ENCODE data around the gene ALKBH3. TPM values are rescaled to one million over a fixed set of nuclear protein-coding genes. Genes with fewer than 3 reads are reported as not detected.

Gene ALKBH3
- total RNA-seq, 1 donor from 2014 or later, result 42.8 TPM

DNA sequence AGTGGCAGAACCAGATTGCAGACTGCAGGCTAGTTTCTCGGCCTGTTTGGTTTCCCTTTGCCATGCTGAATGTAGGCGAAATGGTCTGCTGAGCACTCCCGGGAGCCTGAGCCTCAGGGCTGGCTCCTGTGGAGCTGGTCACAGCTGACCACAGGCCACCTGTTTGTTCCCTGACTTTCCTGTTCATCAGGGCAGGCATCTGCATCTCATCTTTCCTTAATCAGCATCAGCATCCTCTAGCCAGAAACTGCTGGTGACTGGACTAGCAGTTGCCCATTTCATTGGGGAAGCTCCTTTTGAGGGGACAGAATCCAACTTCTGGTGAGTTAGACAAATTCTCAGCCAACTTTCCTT lies 41.6 kb downstream of the ALKBH3 start:
- DNase-seq (ENCODE audit: low read depth, low spot score), result no peak

DNA sequence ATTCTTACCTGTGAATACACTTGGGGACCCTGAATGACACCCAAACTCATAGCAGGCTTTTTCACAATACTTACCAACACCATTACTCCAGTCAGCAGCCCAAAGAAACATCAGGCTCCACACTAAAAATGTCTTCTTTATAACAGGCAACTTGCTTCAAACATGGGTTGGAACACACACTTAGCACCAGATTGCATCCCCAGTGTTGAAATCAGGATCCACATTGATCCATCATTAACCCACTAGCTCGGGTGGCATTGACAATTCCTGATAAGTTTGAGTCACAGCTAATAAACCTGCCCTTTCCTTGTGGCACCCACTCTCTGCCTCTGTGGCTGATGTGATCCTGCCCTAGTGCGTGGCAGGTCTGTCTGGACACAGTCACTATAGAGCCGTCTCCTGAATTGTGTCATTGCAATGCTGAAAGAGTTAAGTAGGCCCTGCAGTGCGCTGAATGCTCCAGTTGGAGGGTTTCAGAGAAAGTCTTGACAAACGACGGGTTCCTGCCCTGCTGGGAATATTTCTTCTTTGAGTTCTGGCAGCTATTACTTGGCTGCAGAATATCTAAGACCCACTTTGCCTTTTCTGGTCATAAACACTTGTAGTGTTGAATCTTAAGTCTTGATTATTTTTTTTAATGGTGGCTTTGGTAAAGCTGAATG lies 42.2 kb downstream of the ALKBH3 start:
- no peak for DNase-seq (ENCODE audit: low read depth, low spot score)

DNA sequence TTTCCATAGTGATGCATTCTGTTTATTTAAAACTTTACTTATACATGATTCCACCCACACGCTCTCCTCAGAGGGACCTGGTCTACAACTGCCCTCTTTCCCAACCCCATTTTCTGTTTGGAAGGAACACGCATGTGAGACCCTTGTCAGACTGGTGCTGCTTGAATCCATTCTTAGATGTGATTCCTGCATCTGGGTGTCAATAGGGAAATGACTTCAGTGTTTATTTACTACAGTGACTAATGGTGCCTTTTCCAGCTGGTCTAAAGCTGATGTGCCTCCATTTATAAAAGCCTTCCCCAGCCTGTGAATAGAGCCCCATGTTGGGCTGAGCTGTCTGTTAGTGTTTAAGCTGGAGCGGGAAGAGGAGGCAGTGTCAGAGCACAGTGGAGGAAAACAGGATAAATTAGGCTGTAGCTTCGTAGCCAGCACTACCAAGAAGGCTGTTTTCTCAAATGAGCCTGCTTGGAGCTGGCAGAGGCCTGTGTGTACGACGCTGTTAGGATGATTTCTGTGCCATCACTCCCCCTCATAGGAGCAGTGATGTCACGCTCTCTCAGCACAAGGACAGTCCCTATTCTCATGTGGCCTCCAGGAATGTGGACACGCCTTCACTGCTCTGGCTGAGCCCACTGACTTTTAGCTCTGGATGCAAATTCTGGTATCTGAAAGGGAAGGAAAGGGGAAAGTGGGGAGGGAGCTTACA lies 42.9 kb downstream of the ALKBH3 start:
- no peak for DNase-seq (ENCODE audit: low read depth, low spot score)

DNA sequence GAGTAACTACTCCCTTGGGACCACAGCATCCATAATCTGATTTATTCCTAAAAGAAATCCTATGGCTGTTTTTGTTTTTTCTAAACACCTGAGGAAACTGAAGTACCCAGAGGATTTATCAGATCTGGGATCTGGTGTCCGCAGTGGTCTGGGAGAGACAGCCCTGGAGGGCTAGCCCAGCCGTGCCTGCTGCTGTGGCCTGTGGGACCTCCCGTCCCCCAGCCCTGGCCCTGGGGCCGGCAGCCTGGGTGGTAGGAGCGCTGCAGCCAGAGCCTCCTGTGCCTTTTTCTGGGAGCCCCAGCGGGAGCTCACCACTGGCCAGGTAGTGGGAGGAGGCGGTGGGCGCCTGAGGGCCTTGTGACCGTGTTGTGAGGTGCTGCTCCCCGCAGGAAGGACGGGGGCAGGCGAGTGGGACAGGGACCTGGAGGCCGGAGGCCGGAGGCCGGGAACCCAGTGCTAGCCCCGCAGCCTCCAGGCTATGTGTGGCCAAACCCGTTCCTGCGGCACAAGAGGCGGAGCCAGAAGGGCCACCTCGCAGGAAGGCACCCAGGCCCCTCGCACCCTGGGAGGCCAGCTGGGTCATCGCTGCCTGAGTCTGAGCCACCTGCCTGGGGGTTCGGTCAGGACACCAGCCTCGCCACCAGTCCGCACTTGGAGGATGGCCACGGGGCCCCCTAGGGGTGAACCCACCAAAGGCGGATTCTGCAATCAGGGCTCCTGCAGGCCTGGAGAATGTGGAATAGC lies 43.7 kb downstream of the ALKBH3 start:
- no peak for DNase-seq (ENCODE audit: low read depth, low spot score)

DNA sequence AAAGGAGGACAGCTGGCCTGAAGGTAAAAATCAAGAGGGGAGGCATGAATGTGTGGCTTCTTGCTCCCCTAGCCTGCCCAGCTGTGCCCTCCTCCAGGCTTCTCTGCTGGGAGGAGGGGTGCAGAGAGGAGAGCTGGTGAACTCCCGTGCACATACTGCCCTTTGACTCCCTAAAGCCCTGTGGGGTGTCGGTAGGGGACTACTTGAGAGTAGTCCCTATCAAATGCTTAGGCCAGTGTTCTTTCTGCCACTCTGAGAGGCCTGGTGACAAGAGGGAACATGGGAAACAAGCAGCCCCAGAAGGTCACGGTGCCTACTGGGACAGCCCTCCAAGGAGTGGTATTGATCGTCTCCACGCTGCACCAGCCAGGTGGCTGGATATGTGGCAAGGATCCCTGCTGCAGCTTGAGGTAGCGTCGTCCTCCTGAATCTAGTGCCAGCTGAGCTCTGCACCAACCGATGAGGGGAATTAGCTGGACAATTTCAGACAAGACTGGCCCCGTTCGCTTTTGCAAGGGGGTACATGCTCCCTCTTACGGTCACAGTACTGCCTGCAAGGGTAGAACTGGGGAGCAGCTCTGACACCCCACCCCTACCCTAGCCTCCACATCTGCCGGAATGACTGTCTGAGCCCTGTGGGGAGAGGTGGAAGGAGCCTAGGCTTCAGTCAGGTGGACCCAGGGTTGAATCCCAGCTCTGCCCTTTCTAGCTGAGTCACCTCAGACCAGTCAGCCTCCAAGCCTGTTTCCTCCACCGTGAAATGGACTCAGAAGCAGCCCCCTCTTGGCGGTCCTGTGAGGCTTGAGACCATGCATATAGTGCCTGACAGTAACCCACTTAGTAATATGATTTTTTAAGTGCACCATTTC lies 44.7 kb downstream of the ALKBH3 start:
- DNase-seq (ENCODE audit: low read depth, low spot score), result no peak

DNA sequence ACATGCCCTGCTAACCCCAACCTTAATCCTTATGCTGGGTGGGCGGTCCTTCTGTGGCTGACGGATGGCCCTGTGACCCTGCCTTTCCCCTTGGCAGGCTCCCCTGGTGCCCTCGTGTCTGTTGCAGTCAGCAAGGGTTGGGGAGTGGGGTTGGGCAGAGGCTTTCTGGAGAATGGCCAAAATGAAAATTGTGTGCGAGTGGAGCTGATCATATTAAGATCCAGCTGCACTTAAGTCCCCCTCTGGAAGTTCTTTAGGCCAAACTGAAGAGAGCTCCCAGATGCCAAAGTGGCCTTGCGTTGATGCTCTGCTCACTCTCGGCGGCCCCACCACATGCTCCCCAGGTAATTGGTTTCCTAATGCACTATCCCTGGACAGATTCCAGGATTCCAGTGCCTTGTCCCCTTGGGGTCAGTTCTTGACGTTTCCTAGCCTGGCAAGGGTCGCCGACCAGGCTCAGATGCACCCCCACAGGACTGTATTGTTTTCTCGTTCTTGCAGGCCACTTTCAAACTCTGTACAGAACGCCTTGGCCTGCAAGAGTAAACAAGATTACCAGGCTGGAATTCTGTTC lies 45.4 kb downstream of the ALKBH3 start:
- no peak for DNase-seq (ENCODE audit: low read depth, low spot score)

GRCh38 chr11:43927070-43927469 lies 46.4 kb downstream of the ALKBH3 start:
- no peak for DNase-seq (ENCODE audit: low read depth, low spot score)

- no peak for DNase-seq (ENCODE audit: low read depth, low spot score)
These were observed 47.5 kb downstream of the ALKBH3 start for GRCh38 chr11:43927925-43928707.

GRCh38 chr11:43928721-43929120 lies 48.1 kb downstream of the ALKBH3 start:
- no peak for DNase-seq (ENCODE audit: low read depth, low spot score)

- DNase-seq (ENCODE audit: low read depth, low spot score), result no peak
These were observed 50.5 kb downstream of the ALKBH3 start for GRCh38 chr11:43930868-43931716.

GRCh38 chr11:43931717-43932039 lies 51.0 kb downstream of the ALKBH3 start:
- DNase-seq (ENCODE audit: low read depth, low spot score), result no peak

DNA sequence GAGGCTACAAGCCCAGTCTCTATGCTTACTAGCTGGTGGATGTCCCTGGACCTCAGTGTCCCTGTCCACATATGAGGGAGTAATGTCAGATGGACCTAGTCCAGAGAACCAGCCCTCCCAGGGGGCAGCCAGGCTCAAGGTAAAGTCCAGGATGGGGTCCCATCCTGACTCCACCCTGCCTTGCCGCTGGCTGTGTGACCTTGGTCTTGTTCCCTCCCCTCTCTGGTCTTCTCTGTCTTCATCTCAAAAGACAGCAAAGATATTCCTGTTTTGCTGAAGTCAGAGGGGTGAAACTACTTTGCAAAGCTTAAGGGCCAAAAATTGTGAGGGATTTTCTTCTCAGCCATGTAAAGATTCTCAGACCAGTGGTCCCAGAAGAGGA lies 52.6 kb downstream of the ALKBH3 start:
- DNase-seq (ENCODE audit: low read depth, low spot score), result no peak

DNA sequence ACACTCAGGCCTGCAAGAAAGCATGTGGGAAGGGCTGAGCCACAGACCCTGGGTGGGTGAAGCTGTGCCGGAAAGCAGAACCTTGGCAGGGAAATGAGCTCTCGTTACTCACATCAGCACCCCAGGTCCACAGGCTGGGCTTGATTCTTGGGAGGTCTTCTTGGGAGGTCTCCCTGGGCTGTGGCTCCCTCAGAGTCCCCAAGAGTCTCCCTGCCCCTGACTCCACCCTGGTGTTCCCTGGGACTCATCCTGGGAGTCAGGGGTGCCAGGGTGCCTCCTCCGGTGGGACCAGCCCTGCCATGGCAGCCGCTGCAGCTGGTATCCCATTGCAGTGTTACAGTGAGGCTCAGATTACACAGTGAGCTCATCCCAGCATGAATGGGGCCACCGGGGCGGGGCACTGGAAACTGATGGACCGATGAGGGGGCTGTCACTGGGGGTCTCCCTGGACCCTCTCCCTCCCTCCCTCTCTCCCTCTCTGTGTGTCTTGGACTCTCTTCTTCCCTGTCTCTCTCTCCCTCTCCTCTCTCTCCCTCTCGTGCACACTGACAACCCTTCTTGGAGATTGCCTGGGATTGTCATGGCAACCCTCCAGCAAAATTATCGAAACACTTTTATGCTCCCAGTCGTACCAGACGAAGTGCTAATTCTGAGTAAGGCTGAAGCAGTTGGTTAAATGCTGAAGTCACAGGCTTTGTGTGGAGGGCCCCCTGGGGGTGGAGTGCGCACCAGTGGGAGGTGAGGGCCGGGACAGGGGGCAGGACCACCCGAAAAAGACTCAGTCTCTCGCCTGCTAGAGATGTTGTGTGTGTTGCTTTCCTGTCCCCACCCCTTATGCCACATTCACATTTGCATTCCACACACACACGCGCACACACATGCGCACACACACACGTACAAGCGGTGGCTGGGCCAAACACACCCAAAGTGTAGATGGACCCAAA lies 53.2 kb downstream of the ALKBH3 start:
- no peak for DNase-seq (ENCODE audit: low read depth, low spot score)

DNA sequence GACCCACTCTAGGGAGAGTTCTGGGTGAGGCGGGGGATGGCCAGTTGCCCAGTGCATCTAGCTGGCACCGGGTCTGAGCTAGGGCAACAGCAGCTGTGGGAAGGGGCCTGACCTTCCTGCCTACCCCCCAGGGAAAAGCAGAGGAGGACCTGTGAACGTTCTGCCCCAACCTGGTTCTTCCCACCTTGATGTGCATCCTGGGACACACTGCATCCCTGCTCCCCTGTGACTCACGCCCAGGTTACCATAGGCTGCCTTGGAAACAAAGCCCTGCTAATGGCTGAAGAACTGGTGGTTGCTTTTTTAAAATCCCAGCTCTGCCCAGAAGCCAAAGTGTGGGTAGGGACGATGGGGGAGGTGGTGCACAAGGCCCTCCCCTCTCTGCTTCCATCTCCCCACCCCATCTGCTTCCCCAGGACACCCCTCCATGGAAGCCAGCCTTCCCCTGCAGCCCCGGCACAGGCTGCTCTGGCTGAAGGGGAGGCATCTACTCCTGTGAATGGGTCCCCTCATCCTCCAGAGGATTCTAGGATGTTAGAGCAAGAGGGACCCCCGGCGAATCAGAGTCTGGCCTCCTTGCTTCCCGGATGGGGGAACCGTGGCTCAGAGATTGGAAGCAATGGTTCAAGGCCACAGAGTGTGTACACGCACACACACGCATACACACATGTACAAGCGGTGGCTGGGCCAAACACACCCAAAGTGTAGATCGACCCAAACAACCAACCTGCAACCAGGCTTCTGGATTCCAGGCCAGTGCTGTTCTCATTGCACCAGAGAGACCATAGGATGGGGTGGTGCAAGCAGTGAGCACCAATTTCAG lies 54.2 kb downstream of the ALKBH3 start:
- no peak for DNase-seq (ENCODE audit: low read depth, low spot score)

- no peak for DNase-seq (ENCODE audit: low read depth, low spot score)
These were observed 54.9 kb downstream of the ALKBH3 start for GRCh38 chr11:43935424-43935979.

DNA sequence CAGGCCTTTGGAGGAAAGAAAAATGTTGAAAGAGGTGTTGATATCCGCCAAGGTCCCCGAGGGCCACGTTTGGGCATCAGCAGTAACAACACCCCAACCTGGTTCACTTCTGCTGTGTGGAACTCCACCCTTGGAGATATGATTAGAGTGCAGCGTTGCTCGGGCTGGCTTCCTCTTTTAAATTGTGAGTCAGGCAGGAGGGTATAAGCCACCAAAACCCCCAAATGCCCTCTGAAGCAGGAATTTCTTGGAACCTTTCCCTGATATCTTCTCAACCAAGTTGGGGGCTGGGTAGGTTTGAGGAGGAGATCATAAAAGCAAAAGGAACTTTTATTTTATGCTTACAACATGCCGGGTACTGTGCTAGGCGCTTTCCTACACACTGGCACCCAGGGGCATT lies 55.4 kb downstream of the ALKBH3 start:
- no peak for DNase-seq (ENCODE audit: low read depth, low spot score)

Data from pulmonary artery endothelial cell (primary cell).